GM19467 (cell line): ENCODE measurements around the gene CLEC2A.
"Not testable (repeated sequence)": the region's sequence is repeated elsewhere in the genome, so short reads cannot be mapped to it uniquely, and the experiment has no call there.

ENCODE experiments used
- ATAC-seq: cut with Tn5 transposase; IDR thresholded peaks from one replicate; pipeline ENCODE4 v1.9.1; 2021; ENCODE audit warnings: mild to moderate bottlenecking, moderate library complexity; ENCODE audit not compliant: unreplicated experiment

Gene CLEC2A, protein sequence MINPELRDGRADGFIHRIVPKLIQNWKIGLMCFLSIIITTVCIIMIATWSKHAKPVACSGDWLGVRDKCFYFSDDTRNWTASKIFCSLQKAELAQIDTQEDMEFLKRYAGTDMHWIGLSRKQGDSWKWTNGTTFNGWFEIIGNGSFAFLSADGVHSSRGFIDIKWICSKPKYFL

DNA sequence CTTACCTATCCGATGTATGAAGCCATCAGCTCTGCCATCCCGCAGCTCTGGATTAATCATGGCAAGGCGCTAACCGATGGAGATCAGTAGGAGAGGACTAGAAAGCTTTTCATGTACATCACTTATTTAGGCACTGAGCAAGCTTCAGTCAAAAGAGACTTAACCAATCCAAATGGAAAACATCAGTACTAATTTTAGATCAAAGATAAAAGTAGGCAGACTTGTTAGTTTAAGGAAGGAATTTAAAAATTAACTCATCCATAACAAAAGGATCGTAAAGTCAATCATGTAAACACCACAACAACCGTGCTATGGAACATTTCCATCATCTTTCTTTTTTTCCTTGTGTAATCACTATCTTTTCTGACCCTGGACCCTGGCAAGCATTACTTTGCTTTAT, at the start of gene CLEC2A:
TSS of gene CLEC2A (minus strand) at position 101 of the 400 bp plus-strand sequence. CDS start at position 60, 41 bp downstream.
- ATAC-seq = no peak

DNA sequence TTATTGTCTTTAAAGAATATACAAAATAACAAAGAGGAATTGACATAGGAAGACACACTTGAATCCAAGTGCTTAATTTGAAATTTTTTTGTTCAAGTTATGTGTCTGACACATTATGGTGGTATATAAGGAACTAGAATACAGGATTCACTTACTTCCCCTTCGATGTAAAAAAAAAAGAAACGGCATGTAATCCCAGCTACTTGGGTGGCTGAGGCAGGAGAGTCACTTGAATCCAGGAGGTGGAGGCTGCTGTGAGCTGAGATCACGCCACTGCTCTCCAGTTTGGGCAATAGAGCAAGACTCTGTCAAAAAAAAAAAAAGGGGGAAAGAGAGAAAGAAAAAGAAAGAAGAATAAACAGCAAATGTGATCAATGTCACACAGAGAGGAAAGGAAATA, 48.0 kb upstream of the CLEC2A start:
- ATAC-seq = no peak

DNA sequence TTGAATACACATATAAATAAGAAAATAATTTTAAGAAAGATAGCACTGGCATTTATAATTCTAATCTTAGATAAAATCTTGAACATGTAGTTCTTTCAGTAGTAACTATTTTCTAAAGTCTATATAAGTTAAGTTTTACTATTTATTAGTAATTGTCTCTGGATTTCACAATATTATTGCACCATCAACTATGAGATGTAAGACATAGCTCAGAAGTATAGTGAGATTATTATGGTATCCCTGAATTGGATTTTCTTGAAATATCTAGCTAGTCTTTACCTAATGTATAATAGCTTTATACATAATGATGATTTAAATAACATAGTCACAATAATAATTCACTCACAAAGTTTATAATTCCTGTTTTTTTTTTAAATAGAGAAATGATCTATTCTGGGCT, 45.7 kb upstream of the CLEC2A start:
- ATAC-seq = no peak

DNA sequence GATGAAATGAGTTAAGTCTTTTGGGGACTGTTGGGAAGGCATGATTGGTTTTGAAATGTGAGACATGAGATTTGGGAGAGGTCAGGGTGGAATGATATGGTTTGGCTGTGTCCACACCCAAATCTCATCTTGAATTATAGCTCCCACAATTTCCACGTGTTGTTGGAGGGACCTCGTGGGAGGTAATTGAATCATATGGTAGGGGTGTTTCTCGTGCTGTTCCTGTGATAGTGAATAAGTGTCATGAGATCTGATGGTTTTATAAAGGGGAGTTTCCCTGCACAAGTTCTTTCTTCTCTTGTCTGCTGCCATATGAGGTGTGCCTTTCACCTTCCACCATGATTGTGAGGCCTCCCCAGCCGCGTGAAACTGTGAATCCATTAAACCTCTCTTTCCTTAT, 44.5 kb upstream of the CLEC2A start:
- ATAC-seq = not testable (repeated sequence)

DNA sequence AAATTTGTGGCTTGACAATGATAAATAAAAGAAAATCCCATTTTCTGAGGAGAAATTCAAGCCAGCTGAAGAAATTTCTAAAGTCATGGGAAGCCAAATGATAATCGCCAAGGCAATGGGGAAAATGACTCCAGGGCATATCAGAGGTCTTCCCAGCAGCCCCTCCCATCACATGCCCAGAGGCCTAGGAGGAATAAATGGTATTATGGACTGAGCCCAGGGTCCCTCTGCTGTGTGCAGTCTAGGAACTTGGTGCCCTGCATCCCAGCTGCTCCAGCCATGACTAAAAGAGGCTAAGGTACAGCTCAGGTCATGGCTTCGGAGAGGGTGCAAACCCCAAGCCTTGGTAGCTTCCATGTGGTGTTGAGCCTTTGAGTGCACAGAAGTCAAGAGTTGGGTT, 43.4 kb upstream of the CLEC2A start:
- no peak for ATAC-seq

DNA sequence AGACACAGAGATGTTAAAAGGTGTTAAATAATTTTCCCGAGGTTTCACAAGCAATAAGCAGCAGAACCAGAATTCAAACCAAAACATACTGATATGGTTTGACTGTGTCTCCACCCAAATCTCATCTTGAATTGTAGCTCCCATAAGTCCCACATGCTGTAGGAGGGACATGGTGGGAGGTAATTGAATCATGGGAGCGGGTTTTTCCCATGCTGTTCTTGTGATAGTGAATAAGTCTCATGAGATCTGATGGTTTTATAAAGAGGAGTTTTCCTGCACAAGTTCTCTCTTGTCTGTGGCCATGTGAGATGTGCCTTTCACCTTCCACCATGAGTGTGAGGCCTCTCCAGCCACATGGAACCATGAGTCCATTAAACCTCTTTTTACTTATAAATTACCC, 42.6 kb upstream of the CLEC2A start:
- not testable (repeated sequence) for ATAC-seq

DNA sequence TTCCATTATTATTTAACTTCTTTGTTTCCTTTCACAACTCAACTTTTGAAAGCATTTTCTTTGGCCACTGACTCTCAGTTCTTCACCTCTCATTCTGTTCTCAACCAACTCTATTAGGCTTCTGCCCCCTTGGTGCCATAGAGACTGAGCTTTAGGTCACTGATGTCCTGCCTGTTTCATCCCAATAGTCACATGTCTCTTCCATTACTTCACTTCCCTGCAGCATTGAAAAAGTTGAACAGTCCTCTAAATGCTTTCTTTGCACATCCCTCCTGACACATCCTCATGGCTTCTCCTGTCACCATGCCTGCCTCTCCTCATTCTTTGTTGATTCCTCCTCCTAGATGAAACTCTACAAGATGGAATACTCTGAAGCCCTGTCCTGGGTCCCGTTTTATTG, 41.8 kb upstream of the CLEC2A start:
- no peak for ATAC-seq

DNA sequence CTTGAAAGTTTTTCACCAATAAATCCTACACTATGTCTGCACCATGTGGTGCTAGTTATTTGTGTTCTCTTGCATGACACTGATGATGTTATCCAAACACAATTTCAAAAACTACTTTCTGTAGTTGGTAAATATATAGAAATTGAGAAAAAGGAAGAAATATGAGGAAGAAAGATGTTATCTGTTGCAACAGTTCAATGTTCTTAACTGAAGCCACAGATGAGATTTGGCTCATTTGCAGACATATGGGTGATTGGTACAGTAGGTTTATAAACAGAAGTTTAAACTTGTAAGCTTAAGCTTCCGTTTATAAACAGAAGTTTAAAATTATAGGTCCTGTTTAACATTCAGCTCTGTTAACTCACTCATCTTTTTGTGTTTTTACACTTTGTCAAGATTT, 39.0 kb upstream of the CLEC2A start, which contains the start of gene CLEC12A:
TSS of gene CLEC12A (plus strand) at position 229 of the 400 bp plus-strand sequence. CDS start 188 bp downstream, outside the sequence.
- ATAC-seq = no peak

DNA sequence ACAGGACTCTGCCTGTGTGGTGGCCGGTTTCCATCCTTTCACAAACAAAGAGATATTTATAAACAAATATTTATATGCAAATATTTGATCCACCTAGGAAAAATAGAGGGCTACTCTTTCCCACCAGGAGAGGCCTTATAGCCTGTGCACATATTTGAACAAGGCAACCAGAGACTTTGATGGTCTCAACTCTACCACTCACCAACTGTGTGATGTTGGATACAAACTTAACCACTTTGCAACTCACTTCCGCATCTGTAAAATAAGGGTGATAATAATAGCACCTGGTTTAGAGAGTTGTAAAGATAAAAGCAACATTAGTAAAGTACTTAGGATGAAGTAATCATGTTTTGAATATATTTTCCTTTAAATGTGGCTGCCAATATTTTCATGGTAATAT, 37.5 kb upstream of the CLEC2A start:
- ATAC-seq = no peak

DNA sequence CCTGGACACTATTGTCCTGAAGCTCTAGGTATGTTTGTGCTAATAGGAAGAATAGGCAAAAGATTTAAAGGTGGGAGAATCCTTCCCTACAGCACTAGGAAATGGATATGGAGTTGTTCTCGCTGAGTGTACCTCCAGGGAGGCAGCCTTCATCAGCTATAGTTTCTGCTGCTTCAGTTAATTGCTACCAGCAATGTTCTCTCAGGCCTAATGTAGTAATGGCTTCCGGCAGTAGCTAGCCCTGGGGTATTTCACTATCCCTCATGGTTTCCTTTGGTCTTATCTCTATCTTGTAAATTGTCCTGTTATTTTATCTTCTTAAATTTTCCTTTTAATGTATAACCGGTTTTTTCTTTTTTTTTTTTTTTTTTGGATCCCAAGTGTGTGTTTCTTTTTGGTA, 29.7 kb upstream of the CLEC2A start:
- no peak for ATAC-seq

DNA sequence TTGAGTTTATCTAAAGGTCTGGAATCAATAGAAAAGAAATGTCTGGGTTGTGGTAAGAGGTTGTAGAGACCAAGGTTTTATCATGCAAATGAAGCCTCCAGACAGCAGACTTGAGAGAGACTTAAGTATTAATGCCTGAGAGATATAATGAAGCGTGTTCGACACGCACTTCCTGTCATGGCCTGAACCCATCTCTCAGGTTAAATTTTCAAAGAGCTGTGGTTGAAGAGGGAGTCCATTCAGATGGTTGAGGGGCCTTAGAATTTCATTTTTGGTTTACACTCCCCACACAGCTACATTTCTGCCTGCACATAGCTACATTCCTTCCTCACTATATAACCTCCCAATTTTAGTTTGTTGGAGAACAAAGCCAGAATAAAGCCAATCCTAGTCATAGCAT, 28.9 kb upstream of the CLEC2A start:
- peak; percentile 58 for ATAC-seq

DNA sequence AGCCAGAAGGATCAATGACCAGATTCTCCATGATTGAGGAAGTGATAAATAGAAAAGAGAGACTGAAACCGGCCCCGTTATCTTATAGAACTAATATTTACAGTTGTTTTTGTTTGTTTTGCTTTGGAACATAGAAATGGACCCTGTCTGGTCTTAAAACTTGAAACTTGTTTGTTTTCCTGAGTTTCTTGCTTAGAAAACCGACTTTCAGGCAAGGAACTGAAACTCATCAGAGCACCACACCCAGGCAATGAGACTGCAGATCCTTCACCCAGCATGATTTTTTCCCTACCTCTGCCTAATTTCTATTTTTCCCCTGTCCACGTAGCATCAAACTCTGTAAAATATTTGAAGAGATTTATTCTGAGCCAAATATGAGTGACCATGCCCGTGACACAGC, 28.4 kb upstream of the CLEC2A start:
- peak; percentile 12 for ATAC-seq

DNA sequence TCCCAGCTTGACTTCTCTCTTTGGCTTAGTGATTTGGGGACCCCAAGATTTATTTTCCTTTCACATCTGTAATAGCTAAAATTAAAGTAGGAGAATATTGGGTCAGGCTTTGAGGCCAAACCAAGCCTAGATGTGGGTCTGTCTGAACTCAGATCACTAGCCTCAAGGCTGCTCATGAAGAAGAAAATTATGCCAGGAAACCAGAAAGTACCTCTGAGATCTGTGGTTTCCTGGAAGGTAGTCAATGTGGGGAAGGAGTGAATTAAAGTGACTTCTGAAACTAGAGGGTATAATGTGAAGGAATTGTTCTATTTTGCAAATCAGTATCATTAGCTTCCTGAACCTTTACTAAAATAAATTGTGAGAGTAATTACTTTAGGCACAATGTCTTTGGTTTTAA, 25.7 kb upstream of the CLEC2A start:
- ATAC-seq = no peak

DNA sequence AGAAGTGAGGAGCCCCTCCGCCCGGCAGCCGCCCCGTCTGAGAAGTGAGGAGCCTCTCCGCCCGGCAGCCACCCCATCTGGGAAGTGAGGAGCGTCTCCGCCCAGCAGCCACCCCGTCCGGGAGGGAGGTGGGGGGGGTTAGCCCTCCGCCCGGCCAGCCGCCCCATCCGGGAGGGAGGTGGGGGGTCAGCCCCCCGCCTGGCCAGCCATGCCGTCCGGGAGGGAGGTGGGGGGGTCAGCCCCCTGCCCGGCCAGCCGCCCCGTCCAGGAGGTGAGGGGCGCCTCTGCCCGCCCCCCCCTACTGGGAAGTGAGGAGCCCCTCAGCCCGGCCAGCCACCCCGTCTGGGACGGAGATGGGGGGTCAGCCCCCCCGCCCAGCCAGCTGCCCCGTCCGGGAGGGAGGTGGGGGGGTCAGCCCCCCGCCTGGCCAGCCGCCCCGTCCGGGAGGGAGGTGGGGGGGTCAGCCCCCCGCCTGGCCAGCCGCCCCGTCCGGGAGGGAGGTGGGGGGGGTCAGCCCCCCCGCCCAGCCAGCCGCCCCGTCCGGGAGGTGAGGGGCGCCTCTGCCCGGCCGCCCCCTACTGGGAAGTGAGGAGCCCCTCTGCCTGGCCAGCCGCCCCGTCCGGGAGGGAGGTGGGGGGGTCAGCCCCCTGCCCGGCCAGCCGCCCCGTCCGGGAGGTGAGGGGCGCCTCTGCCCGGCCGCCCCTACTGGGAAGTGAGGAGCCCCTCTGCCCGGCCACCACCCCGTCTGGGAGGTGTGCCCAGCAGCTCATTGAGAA, 21.0 kb upstream of the CLEC2A start:
- not testable (repeated sequence) for ATAC-seq

DNA sequence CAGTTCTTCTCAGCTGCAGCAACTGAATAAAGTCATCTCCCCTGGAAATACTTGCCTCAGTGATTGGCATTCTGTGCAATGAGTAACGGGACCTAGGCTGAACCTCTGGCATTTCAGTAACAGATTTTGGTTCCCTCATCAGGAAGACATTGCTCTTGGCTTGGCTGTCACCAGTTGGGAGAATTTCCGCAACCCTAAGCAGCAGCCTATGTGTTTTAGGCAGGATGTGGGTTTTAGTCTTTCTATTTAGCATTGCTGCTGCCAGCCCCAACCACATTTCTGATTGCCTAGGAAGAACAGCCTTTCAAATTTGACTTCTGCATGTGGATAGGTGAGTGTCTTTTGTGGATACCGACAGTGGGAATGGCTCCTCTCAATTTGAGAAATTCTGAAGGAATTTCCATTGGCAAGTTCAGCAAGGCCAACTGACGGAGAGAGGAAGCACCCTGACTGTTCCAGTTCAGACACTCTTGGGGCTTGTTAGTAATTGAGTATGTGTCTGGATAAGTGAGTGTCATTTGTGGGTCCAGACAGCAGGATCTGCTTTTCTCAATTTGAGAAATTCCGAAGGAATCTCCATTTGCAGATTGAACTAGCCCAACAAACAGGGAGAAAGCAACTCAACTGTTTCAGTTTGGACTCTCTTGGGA, 19.0 kb upstream of the CLEC2A start:
- no peak for ATAC-seq

DNA sequence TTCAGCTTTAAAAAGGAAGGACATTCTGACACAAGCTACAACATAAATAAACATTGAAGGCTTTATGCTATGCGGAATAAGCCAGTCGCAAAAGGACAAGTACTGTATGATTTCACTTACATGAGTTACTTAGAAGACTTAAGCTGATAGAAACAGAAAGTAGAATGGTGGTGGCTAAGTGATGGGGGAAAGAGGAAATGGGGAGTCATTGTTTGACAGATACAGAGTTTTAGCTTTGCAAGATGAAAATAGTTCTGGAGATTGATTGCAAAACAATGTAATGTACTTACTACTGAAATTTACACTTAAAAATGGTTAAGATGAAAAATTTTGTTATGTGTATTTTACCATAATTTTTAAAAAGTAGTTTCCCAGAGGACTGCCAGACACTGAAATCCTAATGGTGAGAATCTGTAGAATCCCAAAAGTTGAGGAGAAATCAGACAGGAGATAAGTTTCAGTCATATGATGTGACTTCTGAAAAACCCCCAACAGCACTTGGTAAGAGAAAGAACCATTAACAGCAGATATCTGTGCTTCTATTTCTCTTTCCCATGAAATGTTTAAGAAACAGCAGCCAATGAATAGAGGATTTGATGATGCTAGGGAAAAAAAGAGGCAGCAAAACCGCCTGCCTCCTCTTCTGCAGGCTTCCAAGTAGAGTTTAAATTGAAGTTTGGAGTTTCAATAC, 16.6 kb upstream of the CLEC2A start:
- ATAC-seq = peak; percentile 93

DNA sequence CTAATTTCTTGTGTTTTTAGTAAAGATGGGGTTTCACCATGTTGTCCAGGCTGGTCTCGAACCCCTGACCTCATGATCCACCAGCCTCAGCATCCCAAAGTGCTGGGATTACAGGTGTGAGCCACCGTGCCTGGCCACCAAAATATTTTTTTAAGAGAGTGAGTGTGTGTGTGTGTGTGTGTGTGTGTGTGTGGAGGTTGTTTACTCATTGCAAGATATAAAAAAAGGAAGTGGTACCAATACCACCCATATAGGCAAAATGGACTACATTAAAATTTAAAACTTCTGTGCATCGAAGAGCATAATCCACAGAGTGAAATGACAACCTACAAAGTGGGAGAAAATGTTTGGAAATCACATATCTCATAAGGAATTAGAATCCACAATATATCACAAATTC, 15.5 kb upstream of the CLEC2A start:
- ATAC-seq = no peak

DNA sequence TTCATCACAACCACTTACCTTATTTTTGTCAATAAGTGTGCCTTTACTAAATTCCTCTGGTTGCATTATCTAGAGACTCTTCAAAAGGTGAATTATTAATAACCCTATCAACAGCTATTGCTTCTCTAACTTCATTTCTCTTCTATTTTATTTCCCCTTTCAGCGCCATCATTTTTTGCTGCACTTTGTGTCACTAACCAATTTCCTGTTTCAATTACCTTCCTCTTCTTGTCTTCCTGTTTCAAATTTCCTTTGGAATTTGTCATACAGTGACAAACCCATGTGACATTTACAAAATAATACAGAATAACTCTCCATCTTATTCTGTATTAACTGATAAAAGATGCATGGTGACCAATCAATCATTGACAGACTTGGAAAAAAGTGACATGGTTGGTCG, 12.2 kb upstream of the CLEC2A start:
- ATAC-seq = no peak

DNA sequence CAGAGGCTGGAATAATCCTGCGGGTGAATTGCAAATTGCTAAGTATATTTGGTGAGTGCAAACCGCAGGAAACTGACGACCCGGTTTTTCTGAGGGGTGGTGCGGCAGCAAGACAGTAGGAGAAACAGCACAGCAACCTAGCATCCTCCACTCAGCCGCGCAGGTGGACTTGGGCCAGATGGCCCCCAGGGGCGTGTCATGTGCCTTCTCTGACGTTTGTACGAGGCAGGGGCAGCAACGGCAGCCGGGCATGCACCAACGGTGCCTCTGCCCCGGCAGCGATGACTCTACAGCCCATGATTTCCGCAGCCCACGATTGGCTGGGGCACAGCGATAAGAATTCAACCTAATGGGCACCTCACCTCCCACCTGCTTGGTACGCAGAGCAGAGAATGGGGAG, 11.1 kb upstream of the CLEC2A start:
- no peak for ATAC-seq

DNA sequence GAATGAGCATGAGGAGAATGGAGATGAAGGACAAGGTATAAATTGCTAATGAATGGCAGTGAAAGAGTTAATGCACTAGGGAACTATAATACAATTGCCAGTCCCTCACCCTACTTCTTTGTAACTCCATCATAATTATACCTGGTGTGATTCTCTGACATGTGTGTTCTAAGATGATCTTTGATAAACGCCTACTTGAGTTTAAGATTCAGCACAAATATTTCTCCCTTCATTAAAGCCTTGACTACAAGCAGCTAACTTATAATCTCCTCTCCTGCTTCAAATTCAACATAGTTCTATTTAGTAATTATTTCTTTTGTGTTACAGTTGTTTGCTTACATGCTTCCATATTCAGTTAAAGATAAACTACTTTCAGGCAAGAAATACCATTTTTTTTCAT, 9.7 kb upstream of the CLEC2A start:
- no peak for ATAC-seq

DNA sequence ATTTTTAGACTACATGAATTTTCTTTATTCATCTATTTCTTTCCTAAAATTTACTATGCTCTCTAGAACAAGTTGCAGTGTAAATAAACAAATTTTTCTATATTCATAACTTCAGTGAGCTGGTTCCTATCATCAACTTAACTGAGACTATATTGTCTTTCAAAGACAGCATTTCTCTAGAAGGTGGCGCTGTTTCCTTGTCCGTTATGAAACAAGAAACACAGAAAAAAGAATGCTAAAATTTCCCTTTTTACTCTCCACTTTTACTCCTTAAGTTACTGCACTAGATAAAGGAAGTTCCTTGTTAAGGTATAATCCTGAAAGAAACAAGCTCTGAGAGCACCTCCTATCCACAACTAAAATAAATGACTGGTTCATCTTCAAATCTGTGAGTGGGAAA, 8.2 kb upstream of the CLEC2A start:
- no peak for ATAC-seq

DNA sequence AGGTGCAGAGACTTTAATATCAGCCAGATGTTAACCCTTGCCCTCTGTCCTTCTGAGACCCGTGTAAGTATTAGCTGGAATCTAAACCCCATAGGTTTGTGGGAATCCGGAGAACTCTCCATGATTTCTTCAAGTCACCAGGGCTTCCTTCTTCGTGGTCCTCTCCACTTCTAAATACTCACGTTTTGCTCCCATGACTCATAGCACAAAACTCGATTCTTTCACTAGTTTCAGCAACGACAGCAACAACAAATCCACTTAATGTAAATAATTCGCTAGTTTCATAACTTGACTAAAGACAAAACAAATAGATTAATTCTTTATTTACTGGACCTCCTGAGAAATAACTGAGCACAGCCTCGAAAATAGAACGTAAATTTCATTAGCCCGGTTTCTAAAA, 4.4 kb upstream of the CLEC2A start:
- no peak for ATAC-seq
